Neural cell (in vitro differentiated cells): Measurements from ENCODE around the gene DDOST.

Experiments used
- CTCF ChIP-seq: fragments of 450-650 bp; IDR thresholded peaks from 2 replicates; pipeline ENCODE4 v1.5.1; 2014; ENCODE audit warnings: antibody characterized with exemption, mild to moderate bottlenecking, moderate library complexity; ENCODE audit not compliant: poor library complexity, severe bottlenecking
- EP300 ChIP-seq: fragments of 450-650 bp; conservative IDR thresholded peaks from 2 replicates; pipeline ENCODE4 v1.6.1; 2014; ENCODE audit warnings: antibody characterized with exemption, mild to moderate bottlenecking, moderate library complexity; ENCODE audit not compliant: poor library complexity, severe bottlenecking
- EZH2 ChIP-seq: fragments of 200-600, 300-800 bp; shearing (Covaris generic), sonication (generic); IDR thresholded peaks from 2 replicates; pipeline ENCODE4 v1.6.1; 2014; ENCODE audit warnings: antibody characterized with exemption, low read length, borderline replicate concordance, mild to moderate bottlenecking; ENCODE audit not compliant: insufficient read depth, poor library complexity, severe bottlenecking
- MXI1 ChIP-seq: fragments of 450-650 bp; conservative IDR thresholded peaks from 2 replicates; pipeline ENCODE4 v1.6.1; 2014; ENCODE audit warnings: antibody characterized with exemption, mild to moderate bottlenecking; ENCODE audit not compliant: poor library complexity, severe bottlenecking
- POLR2AphosphoS5 ChIP-seq: IDR thresholded peaks from 2 replicates; pipeline ENCODE4 v1.6.1; 2012
- RAD21 ChIP-seq: fragments of 450-650 bp; conservative IDR thresholded peaks from 2 replicates; pipeline ENCODE4 v1.6.1; 2014; ENCODE audit warnings: antibody characterized with exemption, mild to moderate bottlenecking, moderate library complexity
- REST ChIP-seq: IDR thresholded peaks from 2 replicates; pipeline ENCODE4 v1.6.1; 2012; ENCODE audit warnings: borderline replicate concordance
- SMC3 ChIP-seq: fragments of 450-650 bp; conservative IDR thresholded peaks from 2 replicates; pipeline ENCODE4 v1.6.1; 2014; ENCODE audit warnings: antibody characterized with exemption, mild to moderate bottlenecking, moderate library complexity; ENCODE audit not compliant: poor library complexity
- TAF1 ChIP-seq: IDR thresholded peaks from 2 replicates; pipeline ENCODE4 v1.6.1; 2012; ENCODE audit warnings: low read depth

GRCh38 chr1:20672265-20672632 lies 11.1 kb upstream of the DDOST start:
- TF ChIP-seq CTCF (no peak), SMC3 (no peak), MXI1 (no peak), EZH2 (no peak), POLR2AphosphoS5 (no peak), REST (no peak), EP300 (no peak), TAF1 (no peak), RAD21 (no peak)
